HCT116 (cell line): ENCODE measurements around the gene ANXA6. TPM values are rescaled to one million over a fixed set of nuclear protein-coding genes. Genes with fewer than 3 reads are reported as not detected.

Source experiments
- ATAC-seq: fragments of 200-7000 bp; cut with Tn5 transposase; 2 replicates; pipeline ENCODE4 v1.9.1; 2020; ENCODE audit warnings: mild to moderate bottlenecking, moderate library complexity
- BruUV-seq: library from RNA; stranded (reverse); fragments of 400-500 nt; replicated peaks from 2 replicates; lab custom pipeline; 2021; lab: Mats Ljungman, UMichigan
- CTCF ChIA-PET: fragments of 300-600 bp; sonication (Branson Sonifier 250); formaldehyde crosslinking; loops from one replicate; lab custom pipeline; 2021; ENCODE audit warnings: antibody characterized with exemption; lab: Charles Lee
- POLR2A ChIA-PET: fragments of 300-600, 350-600 bp; sonication (Branson Sonifier 250); formaldehyde crosslinking; loops from one replicate; lab custom pipeline; 2021; ENCODE audit warnings: antibody characterized with exemption; lab: Charles Lee
- RAD21 ChIA-PET, 2 experiments: fragments of 300-600 bp; sonication (Branson Sonifier 250); formaldehyde crosslinking; loops; one replicate each; lab custom pipeline; 2023; ENCODE audit warnings: low total read pairs in 2 of 2; ENCODE audit not compliant: uncharacterized antibody in 2 of 2, unreplicated experiment in 2 of 2, low non-redundant PET in 1 of 2; lab: Charles Lee
- DNase-seq: peaks from one replicate; pipeline ENCODE4 v3.0.0-alpha.2; 2010; ENCODE audit warnings: low read depth, low spot score
- H2AFZ ChIP-seq: fragments of 200-600 bp; shearing (Covaris generic), sonication (generic); 2 replicates; pipeline ENCODE4 v1.6.1; 2017; ENCODE audit warnings: low read depth, mixed run types, mixed read lengths, antibody characterized with exemption, low read length; ENCODE audit not compliant: poor library complexity, severe bottlenecking
- H3K27ac ChIP-seq: 2 replicates; pipeline ENCODE4 v1.5.1; 2012; ENCODE audit warnings: low read depth, low read length
- H3K27me3 ChIP-seq: fragments of 200-600 bp; sonication (generic); 2 replicates; pipeline ENCODE4 v1.6.1; 2016; ENCODE audit warnings: mixed run types, low read length, mixed read lengths; ENCODE audit not compliant: insufficient read depth
- H3K36me3 ChIP-seq, 2 experiments: fragments of 200-500 bp in 1 of 2; fragments of 200-600 bp in 1 of 2; sonication (Bioruptor generic) in 1 of 2; sonication (generic) in 1 of 2; 2 replicates each; pipeline versions ENCODE4 v1.5.1 to v1.6.1; 2014 to 2016; ENCODE audit warnings: low read length in 2 of 2, inconsistent platforms in 1 of 2, mixed read lengths in 1 of 2, mixed run types in 1 of 2; ENCODE audit not compliant: insufficient read depth in 2 of 2, control insufficient read depth in 1 of 2
- H3K4me1 ChIP-seq, 2 experiments: fragments of 200-600 bp in 1 of 2; sonication (generic) in 1 of 2; 2 replicates each; pipeline versions ENCODE4 v1.5.1 to v1.6.1; 2012 to 2017; ENCODE audit warnings: low read length in 2 of 2, inconsistent platforms in 1 of 2, mild to moderate bottlenecking in 1 of 2, mixed read lengths in 1 of 2, mixed run types in 1 of 2, moderate library complexity in 1 of 2; ENCODE audit not compliant: insufficient read depth in 2 of 2, control insufficient read depth in 1 of 2
- H3K4me2 ChIP-seq: fragments of 200-600 bp; sonication (generic); 2 replicates; pipeline ENCODE4 v1.6.1; 2017; ENCODE audit warnings: mixed run types, low read length, mixed read lengths
- H3K4me3 ChIP-seq, 2 experiments: fragments of 200-600 bp in 1 of 2; sonication (generic) in 1 of 2; replicated peaks in 1 of 2; 2 replicates each; pipeline ENCODE4 v1.5.1; 2011 to 2016; ENCODE audit warnings: low read length in 2 of 2, control low read depth in 1 of 2, low read depth in 1 of 2, mild to moderate bottlenecking in 1 of 2, mixed read lengths in 1 of 2, mixed run types in 1 of 2
- H3K79me2 ChIP-seq: fragments of 200-600 bp; sonication (generic); 2 replicates; pipeline ENCODE4 v1.6.1; 2017; ENCODE audit warnings: mild to moderate bottlenecking, mixed run types, low read length, moderate library complexity, mixed read lengths; ENCODE audit not compliant: insufficient read depth
- H3K9ac ChIP-seq: fragments of 200-600 bp; sonication (generic); 2 replicates; pipeline ENCODE4 v1.6.1; 2016; ENCODE audit warnings: low read length, mixed read lengths
- H3K9me2 ChIP-seq: fragments of 200-600 bp; sonication (generic), shearing (Covaris generic); 2 replicates; pipeline ENCODE4 v1.6.1; 2017; ENCODE audit warnings: mixed run types, mild to moderate bottlenecking, moderate library complexity; ENCODE audit not compliant: insufficient read depth
- H3K9me3 ChIP-seq, 2 experiments: fragments of 200-500 bp in 1 of 2; fragments of 200-600 bp in 1 of 2; sonication (Bioruptor generic) in 1 of 2; sonication (generic) in 1 of 2; 2 replicates each; pipeline ENCODE4 v1.6.1; 2014 to 2017; ENCODE audit warnings: low read length in 2 of 2, mixed read lengths in 2 of 2, inconsistent platforms in 1 of 2, low read depth in 1 of 2, mild to moderate bottlenecking in 1 of 2, mixed run types in 1 of 2, moderate library complexity in 1 of 2; ENCODE audit not compliant: control insufficient read depth in 1 of 2, insufficient read depth in 1 of 2
- H4K20me1 ChIP-seq: fragments of 200-600 bp; sonication (generic), shearing (Covaris generic); 2 replicates; pipeline ENCODE4 v1.6.1; 2017; ENCODE audit warnings: mixed run types, mild to moderate bottlenecking, moderate library complexity; ENCODE audit not compliant: insufficient read depth
- ATF3 ChIP-seq: IDR thresholded peaks from 2 replicates; pipeline ENCODE4 v1.6.1; 2012
- CBX3 ChIP-seq: IDR thresholded peaks from 2 replicates; pipeline ENCODE4 v1.6.1; 2012; ENCODE audit warnings: low read depth
- ELF1 ChIP-seq: IDR thresholded peaks from 2 replicates; pipeline ENCODE4 v1.6.1; 2012; ENCODE audit warnings: low read depth, borderline replicate concordance
- EZH2 ChIP-seq: fragments of 200-600 bp; sonication (generic); IDR thresholded peaks from 2 replicates; pipeline ENCODE4 v1.6.1; 2017; ENCODE audit warnings: antibody characterized with exemption, mixed run types
- EZH2phosphoT487 ChIP-seq: fragments of 200-600 bp; IDR thresholded peaks from 2 replicates; pipeline ENCODE4 v1.6.1; 2018; ENCODE audit warnings: antibody characterized with exemption, borderline replicate concordance
- JUND ChIP-seq: IDR thresholded peaks from 2 replicates; pipeline ENCODE4 v1.6.1; 2012
- MAX ChIP-seq: IDR thresholded peaks from 2 replicates; pipeline ENCODE4 v1.6.1; 2012
- POLR2A ChIP-seq: IDR thresholded peaks from 2 replicates; pipeline ENCODE4 v1.7.0; 2011; ENCODE audit warnings: borderline replicate concordance; ENCODE audit not compliant: insufficient read depth, insufficient read length; ENCODE audit errors: extremely low read depth
- POLR2AphosphoS5 ChIP-seq: IDR thresholded peaks from 2 replicates; pipeline ENCODE4 v1.6.1; 2011; ENCODE audit warnings: mild to moderate bottlenecking, low read depth, low read length, moderate library complexity
- RAD21 ChIP-seq: IDR thresholded peaks from 2 replicates; pipeline ENCODE4 v1.6.1; 2012; ENCODE audit warnings: low read depth, mild to moderate bottlenecking
- REST ChIP-seq: IDR thresholded peaks from 2 replicates; pipeline ENCODE4 v1.6.1; 2012; ENCODE audit warnings: low read depth
- SRF ChIP-seq: IDR thresholded peaks from 2 replicates; pipeline ENCODE4 v1.6.1; 2012; ENCODE audit warnings: low read depth
- TCF7L2 ChIP-seq: IDR thresholded peaks from 2 replicates; pipeline ENCODE4 v1.7.0; 2011; ENCODE audit warnings: borderline replicate concordance, inconsistent platforms; ENCODE audit not compliant: insufficient read depth, insufficient read length; ENCODE audit errors: extremely low read depth
- YY1 ChIP-seq: IDR thresholded peaks from 2 replicates; pipeline ENCODE4 v1.6.1; 2011; ENCODE audit warnings: low read length, low read depth, moderate library complexity, mild to moderate bottlenecking; ENCODE audit not compliant: insufficient replicate concordance; ENCODE audit errors: extremely low read depth
- ZFX ChIP-seq: fragments of 450-650 bp; IDR thresholded peaks from 2 replicates; pipeline ENCODE4 v1.6.1; 2017
- ZNF274 ChIP-seq: fragments of 200-500 bp; sonication (Bioruptor generic); IDR thresholded peaks from 2 replicates; pipeline ENCODE4 v1.6.1; 2014; ENCODE audit warnings: mild to moderate bottlenecking, low read depth, low read length, inconsistent platforms
- intact Hi-C: fragments of 100-400 bp; cut with micrococcal nuclease; formaldehyde crosslinking; loops from 2 replicates; pipeline ENCODE4 v1.10.0; 2022
- total RNA-seq: library from RNA; stranded (reverse); gene quantifications from one replicate; pipeline ENCODE4 v1.2.1, GENCODE V29; 2021; ENCODE audit not compliant: unreplicated experiment

The ANXA6 gene
- total RNA-seq, 1 experiment from 2014 or later: 71.9 TPM

GRCh38 chr5:151071848-151072629, 85.5 kb downstream of the ANXA6 start (continued):
- TF ChIP-seq REST (no peak), JUND (no peak), EZH2 (no peak), ATF3 (no peak), POLR2AphosphoS5 (no peak), POLR2A (no peak), ELF1 (no peak), CBX3 (no peak)

GRCh38 chr5:151071021-151071420, 86.6 kb downstream of the ANXA6 start:
- H3K27me3 ChIP-seq: no peaks in the 10 kb centered on the region
- ChIA-PET RAD21 (no interaction called here), CTCF (interaction anchor here (1.1 kb wide), 2 partner anchors 23 to 45 kb away, joined by 3 read pairs; no protein-coding TSS in a partner anchor), POLR2A (no interaction called here)
- ATAC-seq (no peak), DNase-seq (no peak)
- H3K27ac ChIP-seq: no peak overlapping the region
- H3K9me3 ChIP-seq: no peaks in the 10 kb centered on the region
- H3K4me1 ChIP-seq: peaks cover 19 to 43% of the 10 kb centered on the region in 2 experiments
- no peak overlapping the region for H3K9ac ChIP-seq
- H3K36me3 ChIP-seq: no peaks in the 10 kb centered on the region
- no peak overlapping the region for H2AFZ ChIP-seq
- no peaks in the 10 kb centered on the region for H3K9me2 ChIP-seq
- H3K79me2 ChIP-seq: peaks cover 33% of the 10 kb centered on the region
- BruUV-seq: no TSS peak
- no peak overlapping the region for H3K4me3 ChIP-seq
- H3K4me2 ChIP-seq: no peak overlapping the region
- H4K20me1 ChIP-seq: no peaks in the 10 kb centered on the region; the same call in 1 of the 2 replicates
- intact Hi-C loops: no loop called here
- TF ChIP-seq RAD21 (no peak), JUND (no peak), POLR2A (no peak), MAX (no peak), EZH2phosphoT487 (no peak), CBX3 (no peak), ZNF274 (no peak), SRF (no peak), ATF3 (no peak), ZFX (no peak), REST (no peak), YY1 (no peak), TCF7L2 (no peak)
